Left hindlimb (tissue), 1 donor: ENCODE results near the gene LRP5.

Experiments
- DNase-seq: peaks from one replicate; pipeline ENCODE4 v3.0.0-alpha.2; 2018

LRP5 gene

GRCh38 chr11:68309621-68310185 lies 2.7 kb upstream of the LRP5 start:
- DNase-seq = no peak

GRCh38 chr11:68311160-68312116 lies 953 bp upstream of the LRP5 start:
- DNase-seq = no peak

- no peak for DNase-seq
Measured at GRCh38 chr11:68312780-68313573, 586 bp downstream of the LRP5 start.

- DNase-seq = no peak
Measured at GRCh38 chr11:68313574-68314202, 1.3 kb downstream of the LRP5 start.

GRCh38 chr11:68314203-68315170 lies 2.1 kb downstream of the LRP5 start:
- no peak for DNase-seq

- DNase-seq = no peak
Measured at GRCh38 chr11:68315171-68315920, 3.0 kb downstream of the LRP5 start.

GRCh38 chr11:68317147-68317785 lies 4.9 kb downstream of the LRP5 start:
- no peak for DNase-seq

- DNase-seq = no peak
Measured at GRCh38 chr11:68321293-68322051, 9.1 kb downstream of the LRP5 start.

GRCh38 chr11:68322052-68322430 lies 9.7 kb downstream of the LRP5 start:
- no peak for DNase-seq

- no peak for DNase-seq
Measured at GRCh38 chr11:68324241-68324640, 11.8 kb downstream of the LRP5 start.

- DNase-seq = no peak
Measured at GRCh38 chr11:68324695-68325094, 12.3 kb downstream of the LRP5 start.

- no peak for DNase-seq
Measured at GRCh38 chr11:68325183-68325906, 13.0 kb downstream of the LRP5 start.

GRCh38 chr11:68325907-68326220 lies 13.5 kb downstream of the LRP5 start:
- no peak for DNase-seq

GRCh38 chr11:68326334-68327215 lies 14.2 kb downstream of the LRP5 start:
- no peak for DNase-seq

- DNase-seq = peak; percentile 36
Measured at GRCh38 chr11:68327586-68328370, 15.4 kb downstream of the LRP5 start.

GRCh38 chr11:68328374-68329091 lies 16.1 kb downstream of the LRP5 start:
- peak; percentile 83 for DNase-seq

GRCh38 chr11:68329536-68329935 lies 17.1 kb downstream of the LRP5 start:
- peak; percentile 50 for DNase-seq
